AG08395 (cell line): ENCODE measurements around the gene PHF21B.

Source experiments
- DNase-seq: peaks from one replicate; pipeline ENCODE4 v3.0.0; 2012; ENCODE audit warnings: mixed read lengths, low spot score

PHF21B gene

GRCh38 chr22:45013138-45013537, 3.3 kb upstream of the PHF21B start:
- no peak for DNase-seq

- no peak for DNase-seq
Observed at GRCh38 chr22:45010532-45010900, 711 bp upstream of the PHF21B start.

- DNase-seq: no peak
Observed at GRCh38 chr22:45008751-45009605, 827 bp downstream of the PHF21B start.

GRCh38 chr22:45008186-45008681, 1.6 kb downstream of the PHF21B start:
- no peak for DNase-seq

- DNase-seq: peak; percentile 28
Observed at GRCh38 chr22:45007391-45008185, 2.2 kb downstream of the PHF21B start.

GRCh38 chr22:45006964-45007390, 2.8 kb downstream of the PHF21B start:
- no peak for DNase-seq

- DNase-seq: no peak
Observed at GRCh38 chr22:45006111-45006963, 3.5 kb downstream of the PHF21B start.

GRCh38 chr22:45001653-45002052, 8.2 kb downstream of the PHF21B start:
- no peak for DNase-seq

- DNase-seq: no peak
Observed at GRCh38 chr22:45000330-45000729, 9.5 kb downstream of the PHF21B start.

GRCh38 chr22:44999687-45000086, 10.1 kb downstream of the PHF21B start:
- DNase-seq: no peak

GRCh38 chr22:44999231-44999630, 10.6 kb downstream of the PHF21B start:
- DNase-seq: no peak

- no peak for DNase-seq
Observed at GRCh38 chr22:44998296-44998695, 11.5 kb downstream of the PHF21B start.

GRCh38 chr22:44997060-44997459, 12.7 kb downstream of the PHF21B start:
- DNase-seq: no peak

GRCh38 chr22:44996648-44997047, 13.2 kb downstream of the PHF21B start:
- no peak for DNase-seq

- DNase-seq: no peak
Observed at GRCh38 chr22:44996120-44996519, 13.7 kb downstream of the PHF21B start.

- no peak for DNase-seq
Observed at GRCh38 chr22:44995715-44996114, 14.1 kb downstream of the PHF21B start.

GRCh38 chr22:44995105-44995514, 14.7 kb downstream of the PHF21B start:
- no peak for DNase-seq

- no peak for DNase-seq
Observed at GRCh38 chr22:44994399-44995104, 15.3 kb downstream of the PHF21B start.

- DNase-seq: no peak
Observed at GRCh38 chr22:44992166-44992565, 17.6 kb downstream of the PHF21B start.

- no peak for DNase-seq
Observed at GRCh38 chr22:44991218-44991617, 18.6 kb downstream of the PHF21B start.

GRCh38 chr22:44990810-44991209, 19.0 kb downstream of the PHF21B start:
- DNase-seq: no peak
